ENCODE measurements around the gene CKMT2.

Gene CKMT2

GRCh38 chr5:81315336-81315735 is 82.2 kb downstream of the CKMT2 start:
- peak overlapping the region; percentile 42 for H3K27ac ChIP-seq (ENCODE audit: low read depth, low read length)
- H2AFZ ChIP-seq (ENCODE audit: low read length, unreplicated experiment), result no peak overlapping the region
- peaks cover 30% of the 10 kb centered on the region for H3K36me3 ChIP-seq (ENCODE audit: insufficient read depth, low read length)
- no peaks in the 10 kb centered on the region for H3K27me3 ChIP-seq (ENCODE audit: insufficient read depth, low read length)
- H3K4me3 ChIP-seq (ENCODE audit: low read depth, low read length), result no peak overlapping the region
- H3K79me2 ChIP-seq (ENCODE audit: control insufficient read depth, insufficient read depth, low read length, unreplicated experiment), result no peaks in the 10 kb centered on the region
- peaks cover 8% of the 10 kb centered on the region for H3K4me1 ChIP-seq (ENCODE audit: control insufficient read depth, insufficient read depth, low read length, unreplicated experiment)

GRCh38 chr5:81315830-81316229 is 82.7 kb downstream of the CKMT2 start:
- 0 out of 2 replicates have a peak overlapping the region, but pooled peaks have one; percentile 16 for H3K27ac ChIP-seq (ENCODE audit: low read depth, low read length)
- H2AFZ ChIP-seq (ENCODE audit: low read length, unreplicated experiment), result no peak overlapping the region
- peaks cover 26% of the 10 kb centered on the region for H3K36me3 ChIP-seq (ENCODE audit: insufficient read depth, low read length)
- no peaks in the 10 kb centered on the region for H3K79me2 ChIP-seq (ENCODE audit: control insufficient read depth, insufficient read depth, low read length, unreplicated experiment)
- H3K4me1 ChIP-seq (ENCODE audit: control insufficient read depth, insufficient read depth, low read length, unreplicated experiment), result peaks cover 8% of the 10 kb centered on the region
- H3K27me3 ChIP-seq (ENCODE audit: insufficient read depth, low read length), result no peaks in the 10 kb centered on the region
- H3K4me3 ChIP-seq (ENCODE audit: low read depth, low read length), result no peak overlapping the region

Data from ACC112 (cell line).